ENCODE data around the gene LPIN1. TPM values are rescaled to one million over a fixed set of nuclear protein-coding genes. Genes with fewer than 3 reads are reported as not detected.

The LPIN1 gene
- total and polyA plus RNA-seq, 4 donors = 10.1 to 27.4 (median 13.4) TPM

DNA sequence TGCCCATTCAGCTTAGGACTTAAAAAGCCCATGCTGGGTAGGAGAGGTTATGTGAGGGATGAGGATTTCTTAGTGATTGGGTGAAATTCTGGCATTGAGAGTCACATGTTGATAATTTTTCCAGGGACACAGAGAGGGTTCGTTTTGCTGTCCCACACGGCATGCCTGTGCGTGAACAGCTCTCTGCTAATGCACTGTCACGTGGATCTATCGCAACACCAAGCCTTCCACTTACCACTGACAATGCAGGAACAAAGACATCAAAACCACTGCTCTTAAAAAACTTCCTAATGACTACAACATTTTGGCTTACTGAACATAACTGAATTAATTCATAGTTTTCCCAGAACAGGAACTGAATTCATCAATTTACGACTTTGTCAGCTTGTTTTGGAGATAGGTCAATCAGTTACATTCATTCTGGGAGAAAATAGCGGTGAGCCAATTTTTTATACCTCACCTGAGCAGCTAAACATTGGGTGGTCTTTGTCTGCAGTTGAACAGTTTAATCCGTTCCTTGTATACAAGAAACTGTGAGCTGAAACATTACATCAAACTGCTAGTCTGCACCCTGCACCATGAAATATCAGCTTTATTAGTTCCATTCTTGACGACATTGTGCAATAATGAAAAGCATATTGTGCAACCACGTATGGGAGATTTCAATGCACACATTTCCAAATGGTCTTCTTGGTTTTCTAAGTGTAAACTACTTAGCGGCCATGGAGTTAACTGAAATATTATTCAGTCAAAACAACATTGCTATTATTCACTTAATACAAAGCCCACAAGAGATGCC, 127.1 kb downstream of the LPIN1 start:
- Histone ChIP-seq H3K4me3 (ENCODE audit: low read depth in 1 of 3, low read length in 3 of 3) (no peak overlapping the region), H3K9ac (ENCODE audit: low read depth in 1 of 2, low read length in 2 of 2) (no peak overlapping the region), H3K36me3 (ENCODE audit: control insufficient read depth in 4 of 4, insufficient read depth in 3 of 4, low read depth in 1 of 4, low read length in 3 of 4) (no peaks in the 10 kb centered on the region), H3K27me3 (ENCODE audit: control insufficient read depth in 4 of 4, insufficient read depth in 4 of 4, low read length in 3 of 4) (no peaks in the 10 kb centered on the region), H3K27ac (ENCODE audit: low read depth in 1 of 2, low read length in 2 of 2) (no peak overlapping the region), H3K9me3 (ENCODE audit: control insufficient read depth in 4 of 4, low read length in 3 of 4) (no peaks in the 10 kb centered on the region), H3K4me1 (ENCODE audit: control insufficient read depth in 4 of 4, insufficient read depth in 4 of 4, low read length in 3 of 4) (peaks cover 0 to 7% (median 3%) of the 10 kb centered on the region in 4 donors)
- TF ChIP-seq, protein P1, sequence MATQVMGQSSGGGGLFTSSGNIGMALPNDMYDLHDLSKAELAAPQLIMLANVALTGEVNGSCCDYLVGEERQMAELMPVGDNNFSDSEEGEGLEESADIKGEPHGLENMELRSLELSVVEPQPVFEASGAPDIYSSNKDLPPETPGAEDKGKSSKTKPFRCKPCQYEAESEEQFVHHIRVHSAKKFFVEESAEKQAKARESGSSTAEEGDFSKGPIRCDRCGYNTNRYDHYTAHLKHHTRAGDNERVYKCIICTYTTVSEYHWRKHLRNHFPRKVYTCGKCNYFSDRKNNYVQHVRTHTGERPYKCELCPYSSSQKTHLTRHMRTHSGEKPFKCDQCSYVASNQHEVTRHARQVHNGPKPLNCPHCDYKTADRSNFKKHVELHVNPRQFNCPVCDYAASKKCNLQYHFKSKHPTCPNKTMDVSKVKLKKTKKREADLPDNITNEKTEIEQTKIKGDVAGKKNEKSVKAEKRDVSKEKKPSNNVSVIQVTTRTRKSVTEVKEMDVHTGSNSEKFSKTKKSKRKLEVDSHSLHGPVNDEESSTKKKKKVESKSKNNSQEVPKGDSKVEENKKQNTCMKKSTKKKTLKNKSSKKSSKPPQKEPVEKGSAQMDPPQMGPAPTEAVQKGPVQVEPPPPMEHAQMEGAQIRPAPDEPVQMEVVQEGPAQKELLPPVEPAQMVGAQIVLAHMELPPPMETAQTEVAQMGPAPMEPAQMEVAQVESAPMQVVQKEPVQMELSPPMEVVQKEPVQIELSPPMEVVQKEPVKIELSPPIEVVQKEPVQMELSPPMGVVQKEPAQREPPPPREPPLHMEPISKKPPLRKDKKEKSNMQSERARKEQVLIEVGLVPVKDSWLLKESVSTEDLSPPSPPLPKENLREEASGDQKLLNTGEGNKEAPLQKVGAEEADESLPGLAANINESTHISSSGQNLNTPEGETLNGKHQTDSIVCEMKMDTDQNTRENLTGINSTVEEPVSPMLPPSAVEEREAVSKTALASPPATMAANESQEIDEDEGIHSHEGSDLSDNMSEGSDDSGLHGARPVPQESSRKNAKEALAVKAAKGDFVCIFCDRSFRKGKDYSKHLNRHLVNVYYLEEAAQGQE (IDR thresholded peaks at IDR 0.05) = no peak
- TF ChIP-seq MAX (IDR thresholded peaks at IDR 0.05) (no peak), GABPA (IDR thresholded peaks at IDR 0.05 in 1 of 2, conservative IDR thresholded peaks at IDR 0.05 in 1 of 2) (no peak), SP1 (IDR thresholded peaks at IDR 0.05) (no peak), FOXA2 (IDR thresholded peaks at IDR 0.05) (no peak), HNF4A (conservative IDR thresholded peaks at IDR 0.05) (no peak), EGR1 (IDR thresholded peaks at IDR 0.05; ENCODE audit: low read depth in 2 of 2) (no peak), JUND (IDR thresholded peaks at IDR 0.05) (no peak), FOXA1 (IDR thresholded peaks at IDR 0.05) (no peak), YY1 (IDR thresholded peaks at IDR 0.05) (no peak), ATF3 (IDR thresholded peaks at IDR 0.05) (no peak), RAD21 (IDR thresholded peaks at IDR 0.05) (no peak), HNF4G (IDR thresholded peaks at IDR 0.05) (no peak), RXRA (IDR thresholded peaks at IDR 0.05) (no peak), TAF1 (conservative IDR thresholded peaks at IDR 0.05) (no peak), NR2F2 (IDR thresholded peaks at IDR 0.05) (no peak)
- TF ChIP-seq, protein P2, sequence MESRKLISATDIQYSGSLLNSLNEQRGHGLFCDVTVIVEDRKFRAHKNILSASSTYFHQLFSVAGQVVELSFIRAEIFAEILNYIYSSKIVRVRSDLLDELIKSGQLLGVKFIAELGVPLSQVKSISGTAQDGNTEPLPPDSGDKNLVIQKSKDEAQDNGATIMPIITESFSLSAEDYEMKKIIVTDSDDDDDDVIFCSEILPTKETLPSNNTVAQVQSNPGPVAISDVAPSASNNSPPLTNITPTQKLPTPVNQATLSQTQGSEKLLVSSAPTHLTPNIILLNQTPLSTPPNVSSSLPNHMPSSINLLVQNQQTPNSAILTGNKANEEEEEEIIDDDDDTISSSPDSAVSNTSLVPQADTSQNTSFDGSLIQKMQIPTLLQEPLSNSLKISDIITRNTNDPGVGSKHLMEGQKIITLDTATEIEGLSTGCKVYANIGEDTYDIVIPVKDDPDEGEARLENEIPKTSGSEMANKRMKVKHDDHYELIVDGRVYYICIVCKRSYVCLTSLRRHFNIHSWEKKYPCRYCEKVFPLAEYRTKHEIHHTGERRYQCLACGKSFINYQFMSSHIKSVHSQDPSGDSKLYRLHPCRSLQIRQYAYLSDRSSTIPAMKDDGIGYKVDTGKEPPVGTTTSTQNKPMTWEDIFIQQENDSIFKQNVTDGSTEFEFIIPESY (IDR thresholded peaks at IDR 0.05) = no peak
- TF ChIP-seq, protein P3, sequence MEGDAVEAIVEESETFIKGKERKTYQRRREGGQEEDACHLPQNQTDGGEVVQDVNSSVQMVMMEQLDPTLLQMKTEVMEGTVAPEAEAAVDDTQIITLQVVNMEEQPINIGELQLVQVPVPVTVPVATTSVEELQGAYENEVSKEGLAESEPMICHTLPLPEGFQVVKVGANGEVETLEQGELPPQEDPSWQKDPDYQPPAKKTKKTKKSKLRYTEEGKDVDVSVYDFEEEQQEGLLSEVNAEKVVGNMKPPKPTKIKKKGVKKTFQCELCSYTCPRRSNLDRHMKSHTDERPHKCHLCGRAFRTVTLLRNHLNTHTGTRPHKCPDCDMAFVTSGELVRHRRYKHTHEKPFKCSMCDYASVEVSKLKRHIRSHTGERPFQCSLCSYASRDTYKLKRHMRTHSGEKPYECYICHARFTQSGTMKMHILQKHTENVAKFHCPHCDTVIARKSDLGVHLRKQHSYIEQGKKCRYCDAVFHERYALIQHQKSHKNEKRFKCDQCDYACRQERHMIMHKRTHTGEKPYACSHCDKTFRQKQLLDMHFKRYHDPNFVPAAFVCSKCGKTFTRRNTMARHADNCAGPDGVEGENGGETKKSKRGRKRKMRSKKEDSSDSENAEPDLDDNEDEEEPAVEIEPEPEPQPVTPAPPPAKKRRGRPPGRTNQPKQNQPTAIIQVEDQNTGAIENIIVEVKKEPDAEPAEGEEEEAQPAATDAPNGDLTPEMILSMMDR (IDR thresholded peaks at IDR 0.05; ENCODE audit: low read depth, low read length, missing input control) = no peak
- 66% methylated on average over 11 of the region's 11 CpGs for WGBS
- no peak for DNase-seq (ENCODE audit: low spot score)

Measured in liver (tissue), 9 donors.